ENCODE measurements around the gene SSC5D. TPM values are rescaled to one million over a fixed set of nuclear protein-coding genes. Genes with fewer than 3 reads are reported as not detected.

The SSC5D gene
- total RNA-seq, 1 donor from 2014 or later: 13.5 TPM

DNA sequence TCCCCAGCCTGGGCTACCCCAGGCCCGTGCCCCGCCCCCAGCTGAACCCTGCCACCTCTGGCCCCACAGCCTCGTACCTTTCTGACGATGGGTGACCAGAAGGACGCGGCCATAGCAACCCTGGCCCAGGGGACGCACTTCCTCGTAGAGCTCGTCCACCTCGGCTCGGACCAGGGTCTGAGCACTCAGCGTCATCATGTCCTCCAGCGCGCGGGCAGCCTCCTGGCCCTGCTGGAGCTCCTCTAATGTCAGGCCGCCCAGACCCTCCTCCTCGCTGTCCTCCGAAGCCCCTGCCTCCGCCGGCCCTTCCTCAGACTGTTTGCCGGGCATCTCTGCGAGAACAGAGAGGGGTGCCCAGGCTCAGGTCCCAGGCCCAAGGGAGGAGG lies 47.7 kb downstream of the SSC5D start:
- intact Hi-C loops (cut with DNase I): no loop called here
- no peaks in the 10 kb centered on the region for H3K4me1 ChIP-seq
- H3K27ac ChIP-seq: no peak overlapping the region
- H3K4me3 ChIP-seq: no peak overlapping the region
- no peak for DNase-seq (ENCODE audit: extremely low spot score in 2 of 2)
- no peaks in the 10 kb centered on the region for H3K27me3 ChIP-seq
- H3K36me3 ChIP-seq: no peaks in the 10 kb centered on the region
- H3K9me3 ChIP-seq: no peaks in the 10 kb centered on the region
- TF ChIP-seq, protein P1, sequence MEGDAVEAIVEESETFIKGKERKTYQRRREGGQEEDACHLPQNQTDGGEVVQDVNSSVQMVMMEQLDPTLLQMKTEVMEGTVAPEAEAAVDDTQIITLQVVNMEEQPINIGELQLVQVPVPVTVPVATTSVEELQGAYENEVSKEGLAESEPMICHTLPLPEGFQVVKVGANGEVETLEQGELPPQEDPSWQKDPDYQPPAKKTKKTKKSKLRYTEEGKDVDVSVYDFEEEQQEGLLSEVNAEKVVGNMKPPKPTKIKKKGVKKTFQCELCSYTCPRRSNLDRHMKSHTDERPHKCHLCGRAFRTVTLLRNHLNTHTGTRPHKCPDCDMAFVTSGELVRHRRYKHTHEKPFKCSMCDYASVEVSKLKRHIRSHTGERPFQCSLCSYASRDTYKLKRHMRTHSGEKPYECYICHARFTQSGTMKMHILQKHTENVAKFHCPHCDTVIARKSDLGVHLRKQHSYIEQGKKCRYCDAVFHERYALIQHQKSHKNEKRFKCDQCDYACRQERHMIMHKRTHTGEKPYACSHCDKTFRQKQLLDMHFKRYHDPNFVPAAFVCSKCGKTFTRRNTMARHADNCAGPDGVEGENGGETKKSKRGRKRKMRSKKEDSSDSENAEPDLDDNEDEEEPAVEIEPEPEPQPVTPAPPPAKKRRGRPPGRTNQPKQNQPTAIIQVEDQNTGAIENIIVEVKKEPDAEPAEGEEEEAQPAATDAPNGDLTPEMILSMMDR (IDR thresholded peaks at IDR 0.05): no peak
- TF ChIP-seq POLR2A (IDR thresholded peaks at IDR 0.05) (no peak), POLR2AphosphoS5 (IDR thresholded peaks at IDR 0.05; ENCODE audit: insufficient read depth in 1 of 2, low read depth in 1 of 2) (no peak)

DNA sequence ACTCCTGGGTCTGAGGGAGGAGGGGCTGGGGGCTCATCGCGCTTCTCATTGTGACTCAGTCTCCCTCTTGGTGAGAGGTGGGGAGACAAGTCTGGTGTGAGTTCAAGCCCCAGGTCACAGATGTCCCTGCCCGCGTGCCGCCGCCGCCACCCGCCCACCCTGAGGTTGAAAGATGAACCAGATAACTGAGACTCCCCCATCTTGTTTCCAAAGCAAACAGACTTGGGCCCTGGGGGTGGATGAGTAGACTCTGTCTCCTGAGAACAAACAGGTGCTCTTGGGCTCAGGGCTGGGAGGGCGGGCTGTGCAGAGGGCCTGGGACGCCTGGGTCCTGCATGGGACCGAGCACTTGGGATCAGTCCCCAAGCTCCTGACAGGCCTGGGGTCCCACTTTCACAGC lies 48.1 kb downstream of the SSC5D start:
- H3K9me3 ChIP-seq: no peaks in the 10 kb centered on the region
- intact Hi-C loops (cut with DNase I): no loop called here
- no peaks in the 10 kb centered on the region for H3K4me1 ChIP-seq
- DNase-seq (ENCODE audit: extremely low spot score in 2 of 2): no peak
- no peak for TF ChIP-seq POLR2AphosphoS5 (IDR thresholded peaks at IDR 0.05; ENCODE audit: insufficient read depth in 1 of 2, low read depth in 1 of 2)
- TF ChIP-seq, protein P1 (IDR thresholded peaks at IDR 0.05): no peak
- TF ChIP-seq POLR2A (IDR thresholded peaks at IDR 0.05): no peak
- no peak overlapping the region for H3K4me3 ChIP-seq
- no peaks in the 10 kb centered on the region for H3K36me3 ChIP-seq
- H3K27me3 ChIP-seq: no peaks in the 10 kb centered on the region
- no peak overlapping the region for H3K27ac ChIP-seq

DNA sequence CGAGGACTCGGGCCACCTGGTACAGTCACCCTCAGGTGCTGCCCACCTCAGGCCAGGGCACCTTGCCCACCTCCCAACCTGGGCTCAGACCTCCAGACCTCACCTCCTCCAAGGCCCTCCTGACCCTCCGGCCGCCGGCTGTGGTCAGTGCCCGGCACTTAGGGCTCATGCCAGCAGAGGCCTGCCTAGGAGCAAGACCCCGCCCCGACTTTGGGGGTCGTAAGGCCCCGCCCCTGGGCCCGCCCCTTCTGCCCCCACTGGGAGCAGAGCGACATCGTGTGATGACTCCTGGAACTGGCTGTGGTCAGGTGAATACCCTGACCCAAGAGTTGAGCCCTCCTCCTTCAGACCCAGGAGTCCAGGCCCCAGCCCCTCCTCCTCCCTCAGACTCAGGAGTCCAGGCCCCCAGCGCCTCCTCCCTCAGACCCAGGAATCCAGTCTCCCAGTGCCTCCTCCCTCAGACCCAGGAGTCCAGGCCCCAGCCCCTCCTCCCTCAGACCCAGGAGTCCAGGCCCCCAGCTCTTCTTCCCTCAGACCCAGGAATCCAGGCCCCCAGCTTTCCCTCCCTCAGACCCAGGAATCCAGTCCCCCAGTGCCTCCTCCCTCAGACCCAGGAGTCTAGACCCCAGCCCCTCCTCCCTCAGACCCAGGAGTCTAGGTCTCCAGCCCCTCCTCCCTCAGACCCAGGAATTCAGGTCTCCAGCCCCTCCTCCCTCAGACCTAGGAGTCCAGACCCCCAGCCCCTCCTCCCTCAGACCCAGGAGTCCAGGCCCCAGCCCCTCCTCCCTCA lies 48.9 kb downstream of the SSC5D start, which contains the start of gene SBK2:
Gene SBK2 (minus strand): TSS at position 183 of the 790 bp plus-strand sequence. CDS start 839 bp downstream, outside the sequence.
- no peaks in the 10 kb centered on the region for H3K27me3 ChIP-seq
- TF ChIP-seq POLR2A (IDR thresholded peaks at IDR 0.05) (no peak), POLR2AphosphoS5 (IDR thresholded peaks at IDR 0.05; ENCODE audit: insufficient read depth in 1 of 2, low read depth in 1 of 2) (no peak)
- TF ChIP-seq, protein P1 (IDR thresholded peaks at IDR 0.05): no peak
- H3K9me3 ChIP-seq: no peaks in the 10 kb centered on the region
- H3K4me3 ChIP-seq: no peak within 1 kb of the TSS
- no peak for DNase-seq (ENCODE audit: extremely low spot score in 2 of 2)
- intact Hi-C loops (cut with DNase I): no loop called here
- no peaks in the 10 kb centered on the region for H3K4me1 ChIP-seq
- H3K36me3 ChIP-seq: no peaks in the 10 kb centered on the region
- H3K27ac ChIP-seq: no peak within 1 kb of the TSS

DNA sequence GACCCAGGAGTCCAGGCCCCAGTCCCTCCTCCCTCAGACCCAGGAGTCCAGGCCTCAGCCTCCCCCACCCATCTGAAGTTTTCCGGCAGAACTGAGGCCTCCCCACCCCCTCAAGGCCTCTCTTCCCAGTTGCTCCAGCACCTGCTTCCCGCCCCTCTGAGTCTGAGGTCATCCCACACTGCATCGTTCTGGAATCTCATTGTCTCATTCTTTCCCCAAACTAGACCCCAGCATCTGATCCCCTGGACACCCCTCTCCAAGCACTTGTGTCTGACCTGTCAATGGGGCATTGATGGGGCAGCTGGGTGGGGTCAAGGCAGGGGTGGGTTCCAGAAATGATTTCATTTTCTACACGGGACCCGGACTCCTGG lies 49.5 kb downstream of the SSC5D start:
- TF ChIP-seq, protein P1 (IDR thresholded peaks at IDR 0.05): no peak
- TF ChIP-seq POLR2AphosphoS5 (IDR thresholded peaks at IDR 0.05; ENCODE audit: insufficient read depth in 1 of 2, low read depth in 1 of 2): no peak
- no peak for TF ChIP-seq POLR2A (IDR thresholded peaks at IDR 0.05)
- intact Hi-C loops (cut with DNase I): no loop called here
- Histone ChIP-seq H3K27ac (no peak overlapping the region), H3K27me3 (no peaks in the 10 kb centered on the region), H3K36me3 (no peaks in the 10 kb centered on the region), H3K4me1 (no peaks in the 10 kb centered on the region), H3K4me3 (no peak overlapping the region), H3K9me3 (no peaks in the 10 kb centered on the region)
- DNase-seq (ENCODE audit: extremely low spot score in 2 of 2): no peak

DNA sequence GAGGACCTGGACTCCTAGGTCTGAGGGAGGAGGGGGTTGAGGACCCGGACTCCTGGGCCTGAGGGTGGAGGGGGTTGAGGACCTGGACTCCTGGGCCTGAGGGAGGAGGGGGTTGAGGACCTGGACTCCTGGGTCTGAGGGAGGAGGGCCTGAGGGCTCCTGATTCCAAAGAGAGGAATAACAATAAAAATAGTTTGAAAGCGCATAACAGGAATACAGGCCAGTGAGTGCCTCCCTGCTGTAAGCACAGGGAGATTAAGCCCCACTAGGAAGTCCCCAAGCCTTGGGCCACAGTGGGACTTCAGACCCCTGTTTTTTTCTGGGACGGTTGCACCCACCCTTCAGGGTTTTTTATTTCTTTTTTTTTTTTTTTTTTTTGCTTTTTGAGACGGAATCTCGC lies 49.9 kb downstream of the SSC5D start:
- no peak overlapping the region for H3K4me3 ChIP-seq
- TF ChIP-seq, protein P1 (IDR thresholded peaks at IDR 0.05): no peak
- H3K36me3 ChIP-seq: no peaks in the 10 kb centered on the region
- H3K27ac ChIP-seq: no peak overlapping the region
- H3K27me3 ChIP-seq: no peaks in the 10 kb centered on the region
- no peak for DNase-seq (ENCODE audit: extremely low spot score in 2 of 2)
- intact Hi-C loops (cut with DNase I): no loop called here
- no peaks in the 10 kb centered on the region for H3K9me3 ChIP-seq
- no peaks in the 10 kb centered on the region for H3K4me1 ChIP-seq

All from vagina (tissue), 2 donors.